HG02981 (cell line): ENCODE results near the gene PIGT.
"Not testable (repeated sequence)": the region's sequence is repeated elsewhere in the genome, so short reads cannot be mapped to it uniquely, and the experiment has no call there.

Experiments
- ATAC-seq: cut with Tn5 transposase; IDR thresholded peaks from one replicate; pipeline ENCODE4 v1.9.1; 2021; ENCODE audit warnings: mild to moderate bottlenecking, moderate library complexity; ENCODE audit not compliant: unreplicated experiment

Gene PIGT

GRCh38 chr20:45462711-45463509 lies 47.0 kb downstream of the PIGT start:
- ATAC-seq, result peak; percentile 46

- no peak for ATAC-seq
Measured at GRCh38 chr20:45463709-45464108, 47.8 kb downstream of the PIGT start.

GRCh38 chr20:45465491-45466266 lies 49.7 kb downstream of the PIGT start:
- no peak for ATAC-seq

GRCh38 chr20:45467172-45467571 lies 51.2 kb downstream of the PIGT start:
- ATAC-seq, result no peak

GRCh38 chr20:45467861-45468260 lies 51.9 kb downstream of the PIGT start:
- no peak for ATAC-seq

GRCh38 chr20:45469336-45470261 lies 53.7 kb downstream of the PIGT start, which contains the start of gene WFDC2:
TSS of gene WFDC2 (plus strand) at chr20:45469753. CDS start at chr20:45469782, 29 bp downstream.
- ATAC-seq, result no peak

GRCh38 chr20:45470262-45470931 lies 54.5 kb downstream of the PIGT start:
- ATAC-seq, result peak; percentile 54

GRCh38 chr20:45470937-45471336 lies 55.0 kb downstream of the PIGT start:
- no peak for ATAC-seq

- not testable (repeated sequence) for ATAC-seq
Measured at GRCh38 chr20:45472286-45472685, 56.3 kb downstream of the PIGT start.
